ENCODE results near the gene PRDM16.

Gene PRDM16

DNA sequence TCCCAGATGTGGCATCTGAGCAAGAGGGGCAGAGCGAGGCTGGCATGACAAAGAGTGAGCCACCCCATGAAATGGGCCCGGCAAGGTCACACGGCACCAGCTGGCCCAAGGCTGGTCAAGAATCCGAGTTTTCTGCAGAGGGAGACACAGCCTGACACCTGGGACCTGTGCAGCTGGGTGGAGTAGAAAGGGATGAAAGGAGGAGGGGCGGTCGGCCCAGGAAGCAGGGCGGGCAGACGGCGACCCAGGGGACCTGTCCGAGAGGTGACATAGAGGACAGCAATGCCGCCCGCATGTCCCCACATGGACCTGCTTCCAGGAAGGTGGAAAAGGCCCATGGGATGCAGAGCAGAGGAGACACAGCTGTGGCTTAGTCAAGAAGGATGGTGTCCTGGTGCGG, 137.7 kb downstream of the PRDM16 start:
- DNase-seq (ENCODE audit: low read depth in 2 of 2), result no peak

DNA sequence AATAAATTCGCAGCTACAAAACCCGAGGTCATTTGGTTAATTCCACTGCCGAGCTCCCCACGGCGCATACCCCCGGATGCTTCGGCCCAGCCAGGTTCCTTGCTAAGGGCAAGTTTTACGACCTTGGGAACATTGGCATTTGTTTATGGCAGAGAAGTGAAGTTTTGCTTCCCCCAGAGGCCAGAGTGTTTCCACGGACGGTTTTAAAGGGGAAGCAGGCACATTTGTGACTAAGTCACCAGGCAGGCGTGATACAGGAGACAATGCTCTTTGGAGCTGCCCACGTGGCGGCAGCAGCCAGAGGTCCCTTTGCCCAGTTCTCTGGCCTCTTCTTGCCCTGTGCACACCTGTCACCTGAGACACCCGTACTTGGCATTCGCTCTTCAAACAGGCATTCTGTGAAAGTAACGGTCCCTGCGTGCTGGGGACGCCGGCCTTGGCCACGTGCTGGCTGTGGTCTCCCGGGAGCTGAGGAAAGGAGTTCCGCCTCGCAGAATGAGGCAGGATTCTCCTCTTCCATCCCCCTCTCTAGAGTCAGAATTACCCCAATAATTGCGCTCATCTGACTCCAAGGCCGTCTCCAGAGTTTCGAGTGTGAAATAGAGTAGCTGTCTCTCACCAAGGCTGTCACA, 138.3 kb downstream of the PRDM16 start:
- no peak for DNase-seq (ENCODE audit: low read depth in 2 of 2)

DNA sequence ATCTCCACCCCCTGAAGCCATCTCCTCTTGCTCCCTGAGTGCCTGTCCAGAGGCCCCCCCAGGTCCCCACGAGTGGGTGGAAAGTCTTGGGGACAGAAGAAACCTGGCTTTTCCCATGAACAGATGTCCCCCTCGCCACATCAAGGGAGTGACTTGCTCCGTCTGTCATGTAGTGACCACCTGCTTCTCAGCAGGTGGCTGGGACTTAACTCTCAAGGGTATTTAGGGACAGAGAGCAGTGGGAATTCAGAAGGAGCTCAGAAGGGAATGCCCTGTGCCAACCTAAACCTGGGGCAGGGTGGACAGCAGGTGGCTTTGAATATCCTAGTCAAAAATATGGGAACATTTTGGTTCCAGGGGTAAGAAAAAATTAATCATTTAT, 139.8 kb downstream of the PRDM16 start:
- DNase-seq (ENCODE audit: low read depth in 2 of 2), result no peak

DNA sequence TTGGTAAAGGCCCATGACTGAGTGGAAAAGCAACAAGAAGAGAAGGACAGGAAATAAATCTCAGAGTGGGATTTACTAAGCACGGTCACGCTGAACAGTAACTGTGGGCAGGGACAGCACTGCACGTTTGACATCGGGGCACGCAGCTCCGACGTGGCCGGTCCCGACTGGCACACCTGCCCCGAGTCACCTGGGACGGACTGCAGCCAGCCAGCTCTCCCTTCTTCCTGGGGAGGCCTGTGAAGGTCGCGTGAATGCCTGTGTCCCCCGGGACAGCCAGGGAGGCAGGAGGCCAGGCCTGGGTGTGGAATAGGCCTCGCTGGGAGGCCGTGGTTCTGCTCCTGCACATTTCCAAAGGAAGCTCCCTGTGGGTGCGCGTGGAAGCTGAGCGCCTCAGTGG, 140.2 kb downstream of the PRDM16 start:
- no peak for DNase-seq (ENCODE audit: low read depth in 2 of 2)

DNA sequence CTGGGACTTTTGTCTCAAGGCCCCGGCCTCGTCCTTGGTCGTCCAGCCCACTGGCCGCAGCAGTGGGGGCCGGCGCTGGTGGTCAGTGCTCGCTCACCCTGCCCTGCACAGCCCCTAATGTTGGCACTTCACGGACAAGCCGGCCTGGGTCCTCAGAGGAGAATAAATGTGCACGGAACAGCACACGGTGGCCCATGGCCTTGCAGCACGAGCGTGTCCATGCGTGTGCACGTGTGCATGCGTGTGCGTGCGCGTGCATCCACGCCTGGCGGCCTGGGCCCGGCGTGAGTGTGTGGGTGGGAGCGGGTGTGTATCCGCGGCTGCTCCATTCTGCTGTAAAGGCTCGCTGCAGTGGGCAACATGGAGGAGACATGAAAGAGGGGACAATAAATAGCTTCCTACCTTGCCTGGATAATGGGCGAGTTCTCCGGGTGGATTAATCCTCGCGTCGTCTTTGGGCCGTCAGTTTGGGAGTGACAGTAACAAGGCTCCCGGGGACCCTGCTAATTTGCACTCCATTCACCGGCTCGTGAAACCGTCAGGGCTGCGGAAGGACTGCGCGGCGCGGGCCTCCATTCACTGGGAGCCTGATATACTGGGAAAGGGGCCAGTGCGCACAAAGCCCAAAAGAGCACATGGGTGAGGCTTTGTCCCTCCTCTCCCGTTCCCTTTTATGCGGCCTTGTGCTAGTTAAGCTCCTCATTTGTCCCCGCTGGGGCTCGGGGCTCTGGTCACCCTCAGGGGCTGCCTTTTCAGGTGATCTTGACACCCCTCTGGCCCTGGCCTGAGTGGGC, 142.8 kb downstream of the PRDM16 start:
- no peak for DNase-seq (ENCODE audit: low read depth in 2 of 2)

DNA sequence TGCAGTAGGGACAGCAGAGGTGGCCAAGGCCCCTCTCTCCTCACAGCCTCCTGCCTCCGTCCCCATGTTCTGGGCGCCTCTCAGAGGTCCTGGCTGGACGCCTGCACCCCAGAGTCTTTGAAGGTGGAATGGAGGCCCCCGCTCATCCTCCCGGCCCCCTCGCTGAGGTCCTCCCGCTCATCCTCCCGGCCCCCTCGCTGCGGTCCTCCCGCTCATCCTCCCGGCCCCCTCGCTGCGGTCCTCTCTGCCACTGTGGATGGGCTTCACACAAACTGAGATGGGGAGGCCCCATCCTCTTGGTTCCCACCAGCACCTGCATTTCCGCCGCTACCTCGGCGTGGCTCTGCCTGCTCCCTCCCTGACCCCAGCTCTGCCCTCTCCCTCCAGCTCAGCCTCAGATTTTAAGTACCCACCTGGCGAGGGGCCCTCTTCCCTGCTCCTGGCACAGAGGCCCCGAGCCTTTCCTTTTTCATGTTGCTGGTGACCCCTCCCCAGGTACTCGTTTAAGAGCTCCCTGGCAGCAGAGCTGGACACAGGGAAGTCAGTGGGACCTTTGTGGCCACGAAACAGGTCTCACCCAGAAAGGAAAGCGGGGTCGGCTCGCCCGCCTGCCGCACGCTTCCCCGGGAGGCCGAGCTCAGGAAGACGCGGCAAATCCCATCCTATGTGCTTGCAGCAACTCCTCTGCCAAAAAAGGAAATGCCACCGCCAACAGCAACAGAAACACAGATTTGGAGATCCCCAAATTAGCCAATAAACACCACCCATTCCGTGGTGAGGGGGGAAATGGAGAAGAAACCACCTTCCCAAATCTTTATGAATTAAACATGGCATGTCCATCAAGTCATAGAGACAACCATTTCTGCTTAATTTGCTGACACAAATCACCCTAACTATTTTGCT, 143.7 kb downstream of the PRDM16 start:
- no peak for DNase-seq (ENCODE audit: low read depth in 2 of 2)

DNA sequence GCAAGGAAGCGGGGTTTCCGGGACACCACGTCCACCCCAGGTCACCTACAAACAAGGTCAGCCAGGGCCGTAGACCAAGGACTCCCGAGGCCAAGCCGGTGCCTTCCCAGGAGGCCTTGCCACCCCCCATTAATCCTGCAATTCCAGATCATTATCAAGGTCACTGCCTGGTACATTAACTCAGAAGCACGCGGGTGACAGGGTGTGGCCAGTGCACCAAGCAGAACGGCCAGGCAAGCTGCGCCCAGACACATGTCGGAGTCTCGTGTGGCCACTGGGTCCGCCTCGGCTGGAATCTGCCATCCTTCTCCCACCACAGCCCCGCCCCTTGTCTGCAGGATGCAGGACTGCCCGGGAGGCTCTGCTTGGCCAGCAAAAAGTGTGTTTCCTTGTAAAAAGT, 144.7 kb downstream of the PRDM16 start:
- no peak for DNase-seq (ENCODE audit: low read depth in 2 of 2)

DNA sequence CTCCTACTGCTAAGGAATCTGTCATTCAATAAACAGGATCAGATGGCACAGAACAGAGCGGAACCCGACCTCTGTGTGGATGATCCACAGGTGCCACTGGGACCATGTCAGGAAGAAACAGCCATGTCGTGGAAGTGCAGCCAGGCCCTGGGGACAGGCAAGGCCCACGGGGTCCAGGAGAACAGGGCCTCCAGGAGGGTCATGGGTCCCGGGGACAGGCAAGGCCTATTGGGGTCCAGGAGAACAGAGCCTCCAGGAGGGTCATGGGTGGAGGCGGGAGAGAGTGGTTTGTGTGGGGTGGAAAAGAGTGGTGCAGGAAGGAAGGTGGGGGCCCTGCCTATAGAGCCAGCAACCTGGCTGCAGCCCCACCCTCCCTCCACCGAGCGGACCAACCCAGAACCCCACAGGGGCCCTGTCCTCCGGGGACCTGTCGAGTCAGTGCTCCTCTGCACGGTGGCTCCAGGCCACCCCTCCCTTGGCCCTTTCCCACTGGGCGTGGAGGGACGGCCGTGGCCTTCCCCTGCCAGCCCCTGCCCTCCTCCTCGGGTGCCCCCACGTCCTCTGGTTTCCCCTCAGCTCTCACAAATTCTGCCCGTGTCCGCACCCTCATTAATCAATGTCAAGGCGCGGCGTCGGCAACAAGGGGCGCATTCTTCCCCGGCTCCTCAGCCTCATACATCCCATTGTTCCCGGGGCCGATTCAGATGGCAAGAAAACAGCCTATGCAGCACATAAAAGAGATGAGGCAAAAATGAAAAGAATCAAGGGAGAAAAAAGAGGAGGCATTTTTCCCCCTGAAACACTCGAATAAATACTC, 146.4 kb downstream of the PRDM16 start:
- no peak for DNase-seq (ENCODE audit: low read depth in 2 of 2)

DNA sequence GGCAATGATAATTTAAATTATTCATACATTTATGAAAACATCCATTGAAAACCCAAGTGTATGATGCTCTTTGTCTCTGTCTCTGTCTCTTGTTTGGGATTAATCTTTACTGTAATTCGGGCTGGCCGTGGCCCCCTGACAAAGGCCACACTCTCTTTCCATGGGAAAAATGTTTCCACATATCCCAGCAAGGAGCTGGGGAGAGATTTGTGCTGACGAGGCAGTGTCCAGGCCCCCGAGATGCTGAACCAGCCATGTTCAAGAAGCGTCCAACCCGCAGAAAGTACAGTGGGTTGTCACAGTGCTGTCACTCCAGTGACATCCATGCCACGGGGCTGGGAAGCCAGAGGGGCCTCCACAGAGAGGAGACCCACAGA, 147.0 kb downstream of the PRDM16 start:
- no peak for DNase-seq (ENCODE audit: low read depth in 2 of 2)

DNA sequence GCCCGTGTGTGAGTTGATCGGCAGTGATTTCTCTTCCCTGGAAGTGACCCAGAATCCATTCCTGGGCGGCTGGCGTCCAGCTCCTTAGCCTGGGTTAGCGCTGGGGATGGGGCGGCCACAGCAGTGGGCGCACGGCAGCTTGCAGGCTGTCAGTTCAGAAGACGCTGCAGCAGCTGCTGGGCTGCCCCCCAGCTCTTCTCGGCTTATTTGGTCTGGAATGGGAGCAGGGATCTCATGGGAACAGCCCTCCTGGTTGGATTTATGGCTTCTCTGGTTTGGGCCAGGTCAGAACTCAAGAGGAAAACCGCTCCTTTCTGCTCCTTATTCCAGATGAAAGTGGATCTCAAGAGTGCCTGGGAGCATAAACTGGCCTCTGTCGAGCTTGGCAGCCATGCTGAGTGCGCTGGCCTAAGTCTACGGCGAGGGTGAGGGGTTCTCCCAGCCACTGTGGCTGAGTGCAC, 148.2 kb downstream of the PRDM16 start:
- no peak for DNase-seq (ENCODE audit: low read depth in 2 of 2)

DNA sequence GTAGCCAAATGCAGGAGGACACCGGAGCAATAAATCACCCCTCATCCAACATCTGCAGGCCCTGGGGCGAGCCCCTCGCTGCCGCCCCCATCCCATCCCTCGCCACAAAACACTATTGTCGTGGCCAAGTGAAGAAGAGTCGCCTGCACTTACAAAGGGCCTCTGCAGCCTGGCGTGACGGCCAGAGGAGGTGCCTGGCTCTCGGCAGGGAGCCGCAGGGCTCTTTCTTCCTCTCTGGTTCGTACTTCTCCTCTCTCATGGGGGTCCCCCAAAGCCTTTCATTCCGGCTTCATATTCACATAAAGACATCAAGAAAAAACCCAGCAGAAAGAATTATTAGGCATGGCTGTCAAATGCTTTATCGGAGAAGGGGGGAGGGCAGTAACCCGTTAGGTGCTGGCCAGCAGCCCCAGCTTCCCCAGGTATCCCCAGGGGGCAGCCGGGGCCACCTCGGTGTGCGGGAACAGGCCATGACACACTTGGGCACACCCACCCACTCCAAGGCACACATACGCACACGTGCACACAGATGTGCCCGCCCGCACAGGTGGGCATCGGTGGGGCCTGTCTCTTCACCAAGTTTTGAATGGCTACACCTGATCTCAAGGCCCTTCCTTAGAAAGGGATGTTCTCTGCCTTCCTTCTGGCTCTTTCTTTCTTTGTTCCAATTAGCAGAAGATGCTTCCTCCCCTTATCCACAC, 149.1 kb downstream of the PRDM16 start:
- no peak for DNase-seq (ENCODE audit: low read depth in 2 of 2)

DNA sequence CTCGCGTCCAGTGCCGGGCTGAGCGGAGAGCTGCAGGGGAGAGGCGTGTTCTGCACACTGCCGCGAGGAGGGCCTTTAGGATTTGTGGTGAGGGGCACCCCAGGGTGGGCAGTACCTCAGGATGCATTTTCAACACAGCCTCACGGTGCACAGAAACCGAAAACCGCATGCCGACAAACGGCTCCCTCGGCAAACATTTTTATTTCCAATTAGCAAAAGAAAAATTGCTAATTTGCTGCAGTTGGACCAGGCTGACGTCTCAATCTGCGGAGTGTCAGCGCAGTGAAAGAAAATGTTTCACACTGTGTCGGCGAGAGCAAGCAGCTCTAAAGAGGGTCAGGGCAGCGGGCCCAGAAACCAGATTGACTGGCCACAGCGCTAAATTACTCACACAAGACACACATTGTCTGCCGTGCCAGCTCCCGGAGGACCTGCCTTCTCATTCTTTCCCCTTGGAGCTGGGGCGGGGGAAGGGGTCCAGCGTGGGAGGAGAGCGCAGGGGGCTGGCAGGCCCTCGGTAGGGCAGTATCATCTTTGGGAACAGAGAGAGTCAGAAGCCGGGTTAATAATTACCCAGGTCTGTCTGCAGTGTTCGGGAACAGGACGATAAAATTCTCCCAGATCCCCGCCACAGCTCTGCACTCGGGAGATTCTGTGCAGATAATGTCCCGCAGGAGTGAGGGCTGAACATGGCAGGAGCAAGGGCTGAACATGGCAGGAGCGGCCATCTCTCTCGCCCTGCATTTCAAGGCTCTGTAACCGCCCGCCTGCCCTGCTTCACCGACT, 150.2 kb downstream of the PRDM16 start:
- no peak for DNase-seq (ENCODE audit: low read depth in 2 of 2)

DNA sequence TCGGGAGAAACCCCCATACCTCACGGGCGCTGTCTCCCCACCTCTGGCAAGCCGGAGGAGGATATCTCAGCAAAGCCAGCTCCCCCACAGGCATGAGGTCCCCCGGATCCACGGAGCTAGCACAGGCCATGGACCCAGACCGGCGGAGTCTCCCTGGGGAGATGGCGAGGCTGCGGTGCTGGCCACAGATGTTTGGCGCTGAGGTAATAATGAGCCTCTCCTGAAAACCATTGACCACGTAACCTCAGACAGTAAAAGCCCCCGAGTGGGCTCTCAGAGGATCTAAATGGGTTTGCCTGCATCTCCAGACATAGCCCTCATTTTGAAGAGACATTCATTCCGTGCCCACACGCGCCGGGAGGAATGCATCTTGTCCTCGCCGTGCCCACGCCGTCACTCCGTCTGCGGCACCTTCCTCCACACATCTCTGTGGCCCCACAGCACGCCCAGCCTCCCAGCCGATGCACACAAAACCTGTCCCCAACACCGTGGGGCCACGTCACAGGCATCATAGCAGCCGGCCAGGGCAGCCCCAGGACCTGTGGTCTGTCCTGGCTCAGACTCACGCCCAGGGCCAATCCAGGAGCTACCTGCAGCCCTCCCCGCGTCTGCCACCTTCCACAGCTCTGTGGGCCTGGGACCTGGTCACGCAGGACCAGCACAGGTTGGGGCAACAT, 150.9 kb downstream of the PRDM16 start:
- no peak for DNase-seq (ENCODE audit: low read depth in 2 of 2)

DNA sequence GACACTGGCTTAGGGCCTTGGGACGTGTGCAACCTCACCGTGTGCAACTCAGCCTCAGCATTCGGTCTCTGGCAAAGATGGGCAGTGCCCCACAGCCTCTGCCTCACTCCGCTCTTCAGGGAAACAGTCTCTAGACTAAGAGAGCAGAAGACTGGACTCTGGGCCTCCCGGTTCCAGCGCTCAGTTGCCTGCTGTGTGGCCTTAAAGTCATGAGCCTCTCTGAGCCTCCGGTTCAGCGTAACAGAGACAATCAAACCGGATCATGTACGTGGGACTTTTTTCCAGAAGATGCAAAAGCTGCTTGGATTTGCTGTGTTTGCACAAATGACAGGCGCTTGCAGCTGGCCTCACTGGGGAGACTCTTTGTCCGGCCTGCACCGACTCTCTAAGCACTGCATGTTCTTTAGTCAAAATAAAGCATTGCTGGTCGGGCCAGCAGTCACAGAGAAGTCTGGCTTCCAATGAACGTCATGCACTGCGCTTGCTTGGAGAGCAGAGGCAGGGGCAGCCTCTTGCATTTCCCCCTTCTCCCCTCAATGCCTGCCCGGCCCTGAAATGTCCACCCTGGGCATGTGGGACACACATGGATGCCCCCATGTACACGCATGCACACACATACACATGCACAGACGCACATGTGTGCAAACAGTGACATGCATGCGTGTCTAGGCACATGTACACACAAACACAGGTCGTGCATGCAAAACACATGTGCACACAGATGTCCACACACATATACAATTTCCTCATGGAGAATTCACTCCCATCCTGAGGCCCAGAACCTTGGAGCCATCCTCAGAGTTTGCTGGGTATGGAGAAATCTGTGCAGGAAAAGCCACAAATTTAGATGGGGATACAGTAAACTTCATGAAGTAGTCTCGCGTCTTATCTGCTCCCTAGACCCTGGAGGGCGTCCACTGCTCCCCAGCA, 152.4 kb downstream of the PRDM16 start:
- DNase-seq (ENCODE audit: low read depth in 2 of 2), result no peak

DNA sequence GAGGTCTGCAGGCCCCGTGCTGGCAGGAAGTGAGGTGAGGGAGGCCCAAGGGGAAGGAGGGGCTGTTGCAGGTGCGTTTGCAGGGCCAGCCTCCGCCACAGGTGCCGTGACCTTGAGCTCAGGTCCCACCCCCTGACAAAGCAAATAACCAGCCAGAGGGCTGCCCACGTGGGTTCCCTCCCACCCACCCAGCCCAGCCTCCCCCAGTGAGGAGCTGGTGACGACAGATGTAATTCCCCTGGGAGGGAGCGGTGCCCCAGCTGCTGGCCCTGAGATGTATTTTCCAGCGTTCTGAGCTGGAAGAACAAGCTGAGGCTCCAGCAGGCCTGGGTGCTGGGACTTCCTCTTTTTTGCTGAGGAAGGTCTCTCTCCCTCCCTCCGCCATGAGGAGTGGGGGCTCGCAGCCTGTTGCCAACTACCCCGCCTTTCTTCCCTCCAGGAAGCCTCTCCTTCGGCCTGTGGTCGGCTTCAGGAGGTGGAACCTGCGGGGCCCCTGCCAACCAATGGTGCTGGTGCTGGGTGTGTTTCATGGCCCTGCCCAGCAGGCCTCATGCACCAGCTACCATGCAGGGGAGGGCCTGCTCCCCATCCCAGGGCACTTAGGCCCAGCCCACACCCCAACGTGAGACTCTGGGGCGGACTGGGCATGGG, 153.2 kb downstream of the PRDM16 start:
- DNase-seq (ENCODE audit: low read depth in 2 of 2), result no peak

DNA sequence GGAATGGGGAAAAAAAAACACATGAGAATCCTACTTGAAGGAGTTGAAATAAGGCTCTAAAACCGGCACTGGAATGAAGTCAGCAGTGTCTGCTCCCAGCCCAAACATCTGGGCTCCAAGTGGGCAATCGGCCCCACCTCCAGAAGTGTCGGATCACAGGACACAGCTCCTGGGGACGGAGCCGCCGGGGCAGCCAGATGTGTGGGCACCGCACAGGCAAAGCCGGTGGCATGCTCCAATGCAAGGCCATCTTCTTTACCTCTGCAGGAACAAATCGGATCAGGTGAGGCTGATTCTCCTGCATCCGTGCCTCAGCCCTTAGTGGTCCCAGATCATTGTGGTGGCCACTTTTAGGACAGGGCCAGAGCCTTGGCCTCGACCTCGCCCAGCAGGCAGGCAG, 156.7 kb downstream of the PRDM16 start:
- no peak for DNase-seq (ENCODE audit: low read depth in 2 of 2)

DNA sequence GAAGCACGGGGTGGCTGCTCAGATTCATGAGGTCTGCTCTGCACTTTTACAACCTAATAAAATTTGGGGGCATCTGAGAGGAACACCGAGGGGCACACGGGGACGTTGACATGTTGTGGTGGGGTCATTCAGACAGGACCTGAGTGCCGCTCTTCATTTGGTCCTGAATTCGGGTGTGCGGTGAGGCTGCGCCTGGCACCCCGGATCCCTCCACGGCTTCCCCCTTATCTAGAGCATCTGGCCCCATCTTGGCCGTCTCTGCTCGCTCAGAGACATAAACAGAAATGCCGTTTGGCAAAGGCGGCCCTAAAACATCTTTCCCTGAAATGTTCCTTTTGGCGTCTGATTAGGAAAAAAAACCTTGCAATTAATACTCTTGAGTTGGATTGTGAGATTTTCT, 157.2 kb downstream of the PRDM16 start:
- no peak for DNase-seq (ENCODE audit: low read depth in 2 of 2)

DNA sequence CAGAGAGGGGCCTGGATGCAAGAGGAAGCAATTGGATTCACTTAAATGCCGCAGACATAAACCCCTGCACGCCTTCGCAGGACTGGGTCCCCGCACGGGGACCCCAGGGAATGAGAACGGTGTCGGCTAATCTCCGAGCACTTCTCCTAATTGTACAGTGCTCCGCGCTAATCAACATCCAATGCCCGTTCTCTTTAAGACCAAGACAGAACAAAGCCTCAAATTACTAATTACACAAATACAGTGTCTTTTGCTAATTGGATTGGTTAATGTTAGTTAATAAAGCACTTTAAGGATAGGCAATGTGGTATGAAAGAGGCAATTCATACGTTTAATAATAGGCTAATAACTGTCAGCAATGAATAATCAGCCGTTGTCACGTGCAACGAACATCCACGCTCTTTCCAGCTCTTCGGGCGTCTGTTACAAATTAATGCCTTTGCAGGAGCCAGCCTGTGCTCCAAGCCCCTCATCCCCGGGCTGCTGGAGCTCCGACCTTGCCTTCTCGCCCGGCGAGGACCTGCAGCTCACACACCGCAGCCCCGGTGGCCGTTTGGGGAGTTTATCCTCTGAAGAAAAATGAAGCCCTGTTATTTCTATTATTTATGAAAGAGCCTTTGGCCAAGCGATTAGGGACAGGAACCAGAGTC, 157.8 kb downstream of the PRDM16 start:
- no peak for DNase-seq (ENCODE audit: low read depth in 2 of 2)

Measured in stimulated activated CD4-positive, alpha-beta T cell treated with anti-CD3 and anti-CD28 coated beads, Interleukin-1b, Interleukin-23, amount 100 ng/mL, for 4 hours (primary cell).